PC-3 (cell line): ENCODE data around the gene SCAF4. TPM values are rescaled to one million over a fixed set of nuclear protein-coding genes. Genes with fewer than 3 reads are reported as not detected.

Source experiments
- ATAC-seq: fragments of 200-7000 bp; cut with Tn5 transposase; 2 replicates; pipeline ENCODE4 v1.9.1; 2020; ENCODE audit warnings: mild to moderate bottlenecking, moderate library complexity
- BruUV-seq: library from RNA; stranded (reverse); fragments of 400-500 nt; replicated peaks from 2 replicates; lab custom pipeline; 2021; lab: Mats Ljungman, UMichigan
- CTCF ChIA-PET: fragments of 300-600 bp; sonication (Branson Sonifier 250); formaldehyde crosslinking; loops from one replicate; lab custom pipeline; 2022; ENCODE audit warnings: antibody characterized with exemption; lab: Charles Lee
- POLR2A ChIA-PET: fragments of 300-600 bp; sonication (Branson Sonifier 250); formaldehyde crosslinking; loops from one replicate; lab custom pipeline; 2022; ENCODE audit warnings: antibody characterized with exemption; ENCODE audit not compliant: unreplicated experiment; lab: Charles Lee
- DNase-seq: peaks from one replicate; pipeline ENCODE4 v3.0.0-alpha.2; 2015
- H2AFZ ChIP-seq: fragments of 300-600 bp; sonication (generic); 2 replicates; pipeline ENCODE4 v1.6.0; 2016; ENCODE audit warnings: antibody characterized with exemption, low read length
- H3F3A ChIP-seq: fragments of 300-600 bp; sonication (generic); one replicate; pipeline ENCODE4 v1.6.0; 2017; ENCODE audit warnings: antibody characterized with exemption, low read length, control low read depth, mild to moderate bottlenecking; ENCODE audit not compliant: unreplicated experiment
- H3K27ac ChIP-seq: fragments of 300-600 bp; sonication (generic); 2 replicates; pipeline ENCODE4 v1.5.1; 2016; ENCODE audit warnings: mild to moderate bottlenecking, low read length
- H3K27me3 ChIP-seq: fragments of 300-600 bp; sonication (generic); 2 replicates; pipeline ENCODE4 v1.6.1; 2016; ENCODE audit warnings: low read length, mixed read lengths
- H3K36me3 ChIP-seq: fragments of 300-600 bp; sonication (generic); 2 replicates; pipeline ENCODE4 v1.6.1; 2016; ENCODE audit warnings: low read depth, mixed run types, low read length, mixed read lengths
- H3K4me1 ChIP-seq: fragments of 300-600 bp; sonication (generic); 2 replicates; pipeline ENCODE4 v1.5.1; 2016; ENCODE audit warnings: low read length; ENCODE audit not compliant: insufficient read depth
- H3K4me2 ChIP-seq: fragments of 300-600 bp; sonication (generic); 2 replicates; pipeline ENCODE4 v1.6.0; 2016; ENCODE audit warnings: low read length
- H3K4me3 ChIP-seq: fragments of 300-600 bp; sonication (generic); 2 replicates; pipeline ENCODE4 v1.5.1; 2016; ENCODE audit warnings: mild to moderate bottlenecking, low read length, mixed read lengths
- H3K79me2 ChIP-seq: fragments of 300-600 bp; sonication (generic); 2 replicates; pipeline ENCODE4 v1.6.1; 2017; ENCODE audit warnings: low read length, mixed read lengths
- H3K9ac ChIP-seq: fragments of 300-600 bp; sonication (generic); 2 replicates; pipeline ENCODE4 v1.6.0; 2016; ENCODE audit warnings: mild to moderate bottlenecking, low read length
- H3K9me2 ChIP-seq: fragments of 300-600 bp; sonication (generic); replicated peaks from 2 replicates; pipeline ENCODE4 v1.6.1; 2016; ENCODE audit warnings: mixed run types, low read length, mixed read lengths
- H3K9me3 ChIP-seq: fragments of 300-600 bp; sonication (generic); 2 replicates; pipeline ENCODE4 v1.6.1; 2016; ENCODE audit warnings: low read length, mixed read lengths
- H4K20me1 ChIP-seq: fragments of 300-600 bp; sonication (generic); 2 replicates; pipeline ENCODE4 v1.6.1; 2016; ENCODE audit warnings: low read length, mixed read lengths
- CTCF ChIP-seq: fragments of 300-600 bp; sonication (generic); conservative IDR thresholded peaks from 2 replicates; pipeline ENCODE4 v1.5.1; 2017; ENCODE audit warnings: antibody characterized with exemption, low read depth, mild to moderate bottlenecking, low read length
- EZH2 ChIP-seq: fragments of 300-600 bp; sonication (generic); IDR thresholded peaks from one replicate; pipeline ENCODE4 v1.6.1; 2017; ENCODE audit warnings: antibody characterized with exemption, mild to moderate bottlenecking, low read length; ENCODE audit not compliant: unreplicated experiment
- EZH2phosphoT487 ChIP-seq: fragments of 300-600 bp; sonication (generic); IDR thresholded peaks from 2 replicates; pipeline ENCODE4 v1.6.1; 2018; ENCODE audit warnings: mild to moderate bottlenecking, antibody characterized with exemption, low read length, borderline replicate concordance
- intact Hi-C: fragments of 100-400 bp; cut with micrococcal nuclease; formaldehyde crosslinking; loops from 2 replicates; pipeline ENCODE4 v1.9.0; 2023
- total RNA-seq: library from RNA; depleted of rRNA; stranded (reverse); fragments of >200 nt; gene quantifications from 2 replicates; pipeline ENCODE4 v1.2.3, GENCODE V29; 2014

The SCAF4 gene
- total RNA-seq, 1 experiment from 2014 or later: 11.2 TPM

- ATAC-seq: no peak
- no peak for TF ChIP-seq EZH2phosphoT487
- TF ChIP-seq CTCF: no peak
- no peak for TF ChIP-seq EZH2
- Histone ChIP-seq H3K27me3 (no peaks in the 10 kb centered on the region), H3K4me1 (no peaks in the 10 kb centered on the region), H3K4me3 (no peak overlapping the region), H3K4me2 (no peak overlapping the region), H2AFZ (no peak overlapping the region), H3F3A (no peaks in the 10 kb centered on the region), H3K79me2 (no peaks in the 10 kb centered on the region), H3K36me3 (peaks cover 75% of the 10 kb centered on the region), H3K27ac (no peak overlapping the region), H4K20me1 (no peaks in the 10 kb centered on the region; the same call in 1 of the 2 replicates), H3K9me3 (no peaks in the 10 kb centered on the region), H3K9ac (no peak overlapping the region), H3K9me2 (no peaks in the 10 kb centered on the region)
- CTCF ChIA-PET: no interaction called here
- no peak for DNase-seq
- intact Hi-C loops: no loop called here
- POLR2A ChIA-PET: no interaction called here
- BruUV-seq: no TSS peak
These were observed 38.7 kb downstream of the SCAF4 start for GRCh38 chr21:31693222-31693621.

- Histone ChIP-seq H3F3A (no peaks in the 10 kb centered on the region), H3K9ac (no peak overlapping the region), H3K79me2 (no peaks in the 10 kb centered on the region), H3K4me3 (no peak overlapping the region), H3K9me2 (no peaks in the 10 kb centered on the region), H3K4me2 (no peak overlapping the region), H3K9me3 (no peaks in the 10 kb centered on the region), H4K20me1 (no peaks in the 10 kb centered on the region), H3K36me3 (peaks cover 76% of the 10 kb centered on the region), H3K27ac (no peak overlapping the region), H3K27me3 (no peaks in the 10 kb centered on the region), H3K4me1 (no peaks in the 10 kb centered on the region), H2AFZ (no peak overlapping the region)
- BruUV-seq: no TSS peak
- DNase-seq: no peak
- POLR2A ChIA-PET: no interaction called here
- no peak for ATAC-seq
- TF ChIP-seq EZH2 (no peak), EZH2phosphoT487 (no peak), CTCF (no peak)
- intact Hi-C loops: no loop called here
- CTCF ChIA-PET: interaction anchor here (0.7 kb wide), 1 partner anchor 39 kb away, joined by 3 read pairs; no protein-coding TSS in a partner anchor
These were observed 43.1 kb downstream of the SCAF4 start for GRCh38 chr21:31688603-31689368.

- Histone ChIP-seq H3K27ac (no peak overlapping the region), H3K36me3 (peaks cover 73% of the 10 kb centered on the region), H3K4me2 (no peak overlapping the region), H3K79me2 (no peaks in the 10 kb centered on the region), H3F3A (no peaks in the 10 kb centered on the region), H3K9ac (no peak overlapping the region), H3K9me3 (no peaks in the 10 kb centered on the region), H3K4me1 (no peaks in the 10 kb centered on the region), H3K9me2 (no peaks in the 10 kb centered on the region), H4K20me1 (no peaks in the 10 kb centered on the region), H3K27me3 (no peaks in the 10 kb centered on the region), H3K4me3 (no peak overlapping the region), H2AFZ (no peak overlapping the region)
- ChIA-PET CTCF (no interaction called here), POLR2A (interaction anchor here (0.7 kb wide), 1 partner anchor 9 kb away, joined by 3 read pairs; no protein-coding TSS in a partner anchor)
- no peak for TF ChIP-seq CTCF
- no peak for TF ChIP-seq EZH2
- no peak for TF ChIP-seq EZH2phosphoT487
- BruUV-seq: no TSS peak
- DNase-seq (no peak), ATAC-seq (no peak)
- intact Hi-C loops: no loop called here
These were observed 44.8 kb downstream of the SCAF4 start for GRCh38 chr21:31687108-31687507.
